Keratinocyte (primary cell): ENCODE measurements around the gene MAD1L1. TPM values are rescaled to one million over a fixed set of nuclear protein-coding genes. Genes with fewer than 3 reads are reported as not detected.

Experiments used
- DNase-seq: peaks from one replicate; pipeline ENCODE4 v3.0.0-alpha.2; 2011; ENCODE audit warnings: low read depth, missing footprints, low spot score
- FAIRE-seq: peaks from 2 replicates; lab custom pipeline; 2011; peaks lifted over from hg19 to GRCh38; lab: Jason Lieb, UNC
- H2AFZ ChIP-seq: 2 replicates; pipeline ENCODE4 v1.6.0; 2012; ENCODE audit warnings: low read length, control low read depth, inconsistent platforms; ENCODE audit not compliant: control insufficient read depth
- H3K27ac ChIP-seq: 2 replicates; pipeline ENCODE4 v1.5.1; 2011; ENCODE audit warnings: low read length; ENCODE audit not compliant: control insufficient read depth, insufficient read depth
- H3K27me3 ChIP-seq: 3 replicates; pipeline ENCODE4 v1.6.0; 2011; ENCODE audit warnings: low read length; ENCODE audit not compliant: control insufficient read depth, insufficient read depth; ENCODE audit errors: extremely low read depth
- H3K36me3 ChIP-seq, 2 experiments: 2 replicates in 1 of 2; 3 replicates in 1 of 2; pipeline ENCODE4 v1.5.1; 2011; ENCODE audit warnings: low read length in 2 of 2, mild to moderate bottlenecking in 1 of 2; ENCODE audit not compliant: control insufficient read depth in 2 of 2, insufficient read depth in 2 of 2; ENCODE audit errors: extremely low read depth in 1 of 2
- H3K4me1 ChIP-seq: 3 replicates; pipeline ENCODE4 v1.5.1; 2011; ENCODE audit warnings: low read length; ENCODE audit not compliant: control insufficient read depth, insufficient read depth; ENCODE audit errors: extremely low read depth
- H3K4me2 ChIP-seq: 3 replicates; pipeline ENCODE4 v1.6.0; 2011; ENCODE audit warnings: low read depth, low read length; ENCODE audit not compliant: control insufficient read depth, insufficient read depth; ENCODE audit errors: extremely low read depth
- H3K4me3 ChIP-seq, 3 experiments: fragments of 200-600 bp in 1 of 3; sonication (generic) in 1 of 3; 2 replicates in 2 of 3; 3 replicates in 1 of 3; pipeline ENCODE4 v1.5.1; 2011 to 2016; ENCODE audit warnings: low read length in 3 of 3, mild to moderate bottlenecking in 3 of 3, control low read depth in 2 of 3, inconsistent platforms in 1 of 3, low read depth in 1 of 3, mixed read lengths in 1 of 3, mixed run types in 1 of 3, moderate library complexity in 1 of 3; ENCODE audit not compliant: control insufficient read depth in 2 of 3, insufficient read depth in 2 of 3; ENCODE audit errors: extremely low read depth in 1 of 3
- H3K79me2 ChIP-seq: 2 replicates; pipeline ENCODE4 v1.6.0; 2012; ENCODE audit warnings: low read length; ENCODE audit not compliant: control insufficient read depth, insufficient read depth
- H3K9ac ChIP-seq: 3 replicates; pipeline ENCODE4 v1.6.0; 2011; ENCODE audit warnings: low read length; ENCODE audit not compliant: control insufficient read depth, insufficient read depth; ENCODE audit errors: extremely low read depth
- H3K9me1 ChIP-seq: 3 replicates; pipeline ENCODE4 v1.6.0; 2011; ENCODE audit warnings: low read length; ENCODE audit not compliant: control insufficient read depth, insufficient read depth; ENCODE audit errors: extremely low read depth
- H3K9me3 ChIP-seq: 2 replicates; pipeline ENCODE4 v1.5.1; 2012; ENCODE audit warnings: low read depth, low read length; ENCODE audit not compliant: control insufficient read depth
- H4K20me1 ChIP-seq: 3 replicates; pipeline ENCODE4 v1.6.0; 2011; ENCODE audit warnings: low read length; ENCODE audit not compliant: control insufficient read depth, insufficient read depth; ENCODE audit errors: extremely low read depth
- CTCF ChIP-seq, 3 experiments: IDR thresholded peaks in 1 of 3; conservative IDR thresholded peaks in 1 of 3; optimal IDR thresholded peaks in 1 of 3; 2 replicates in 2 of 3; 3 replicates in 1 of 3; pipeline versions ENCODE3 to v1.5.1; 2011; ENCODE audit warnings: low read length in 3 of 3, mild to moderate bottlenecking in 3 of 3, moderate library complexity in 2 of 3, control low read depth in 1 of 3, inconsistent platforms in 1 of 3; ENCODE audit not compliant: insufficient read depth in 2 of 3; ENCODE audit errors: extremely low read depth in 1 of 3
- EZH2 ChIP-seq: IDR thresholded peaks from one replicate; pipeline ENCODE4 v1.6.1; 2012; ENCODE audit warnings: inconsistent platforms, mild to moderate bottlenecking, low read length, moderate library complexity
- dilution Hi-C: fragments of 300-500 bp; cut with MboI; formaldehyde crosslinking; loops from one replicate; pipeline ENCODE4 v1.7.0; 2020; ENCODE audit warnings: low sequenced_read_pairs; ENCODE audit not compliant: extremely low pct_ligation_motif_present
- polyA plus RNA-seq, 5 experiments: library from polyadenylated mRNA; depleted of rRNA in 3 of 5; stranded (reverse) in 3 of 5; stranded (forward) in 1 of 5; unstranded in 1 of 5; fragments of >200 nt; gene quantifications; 1 replicate in 1 of 5; 2 replicates in 3 of 5; 3 replicates in 1 of 5; pipeline versions ENCODE4 v1.2.1 to v1.2.3, GENCODE V29; 2011 to 2012; ENCODE audit warnings: missing spikeins in 2 of 5, low read depth in 1 of 5, low replicate concordance in 1 of 5

MAD1L1 gene
- polyA plus RNA-seq, 1 donor (not counting 4 experiments of a cell fraction or from before 2014, with no cell fraction given) = 18.0 TPM

GRCh38 chr7:2001601-2002442 is 230.9 kb downstream of the MAD1L1 start:
- Histone ChIP-seq H3K27ac (no peak overlapping the region), H3K36me3 (peaks cover 0 to 1% of the 10 kb centered on the region in 2 experiments), H3K79me2 (no peaks in the 10 kb centered on the region), H2AFZ (no peak overlapping the region), H3K4me1 (peaks cover 7% of the 10 kb centered on the region), H3K27me3 (no peaks in the 10 kb centered on the region), H3K9me3 (no peaks in the 10 kb centered on the region), H4K20me1 (no peaks in the 10 kb centered on the region), H3K9me1 (no peaks in the 10 kb centered on the region), H3K4me2 (no peak overlapping the region), H3K9ac (no peak overlapping the region), H3K4me3 (no peak overlapping the region)
- dilution Hi-C loops = no loop called here
- TF ChIP-seq EZH2 (no peak), CTCF (optimal IDR thresholded peaks at IDR 0.05 in 1 of 3, IDR thresholded peaks at IDR 0.05 in 1 of 3, conservative IDR thresholded peaks at IDR 0.05 in 1 of 3; ENCODE audit: extremely low read depth in 1 of 3, insufficient read depth in 2 of 3, low read length in 3 of 3) (no peak)
- FAIRE-seq = no peak
- no peak for DNase-seq

- H3K27ac ChIP-seq = no peak overlapping the region
- H3K4me1 ChIP-seq = peaks cover 7% of the 10 kb centered on the region
- TF ChIP-seq CTCF (optimal IDR thresholded peaks at IDR 0.05 in 1 of 3, IDR thresholded peaks at IDR 0.05 in 1 of 3, conservative IDR thresholded peaks at IDR 0.05 in 1 of 3; ENCODE audit: extremely low read depth in 1 of 3, insufficient read depth in 2 of 3, low read length in 3 of 3) = no peak
- no peak for TF ChIP-seq EZH2
- H3K27me3 ChIP-seq = no peaks in the 10 kb centered on the region
- no peaks in the 10 kb centered on the region for H4K20me1 ChIP-seq
- no peaks in the 10 kb centered on the region for H3K9me1 ChIP-seq
- no peak overlapping the region for H3K4me2 ChIP-seq
- H3K9me3 ChIP-seq = no peaks in the 10 kb centered on the region
- no peaks in the 10 kb centered on the region for H3K79me2 ChIP-seq
- H3K36me3 ChIP-seq = peaks cover 0 to 1% of the 10 kb centered on the region in 2 experiments
- no peak overlapping the region for H2AFZ ChIP-seq
- no peak overlapping the region for H3K4me3 ChIP-seq
- no peak for DNase-seq
- dilution Hi-C loops = no loop called here
- no peak for FAIRE-seq
- no peak overlapping the region for H3K9ac ChIP-seq
These were observed 231.9 kb downstream of the MAD1L1 start for GRCh38 chr7:2000746-2001321.
